HCT116 (cell line): ENCODE data around the gene TMEM178B. TPM values are rescaled to one million over a fixed set of nuclear protein-coding genes. Genes with fewer than 3 reads are reported as not detected.

Experiments
- ATAC-seq: fragments of 200-7000 bp; cut with Tn5 transposase; 2 replicates; pipeline ENCODE4 v1.9.1; 2020; ENCODE audit warnings: mild to moderate bottlenecking, moderate library complexity
- BruUV-seq: library from RNA; stranded (reverse); fragments of 400-500 nt; replicated peaks from 2 replicates; lab custom pipeline; 2021; lab: Mats Ljungman, UMichigan
- CTCF ChIA-PET: fragments of 300-600 bp; sonication (Branson Sonifier 250); formaldehyde crosslinking; loops from one replicate; lab custom pipeline; 2021; ENCODE audit warnings: antibody characterized with exemption; lab: Charles Lee
- POLR2A ChIA-PET: fragments of 300-600, 350-600 bp; sonication (Branson Sonifier 250); formaldehyde crosslinking; loops from one replicate; lab custom pipeline; 2021; ENCODE audit warnings: antibody characterized with exemption; lab: Charles Lee
- RAD21 ChIA-PET, 2 experiments: fragments of 300-600 bp; sonication (Branson Sonifier 250); formaldehyde crosslinking; loops; one replicate each; lab custom pipeline; 2023; ENCODE audit warnings: low total read pairs in 2 of 2; ENCODE audit not compliant: uncharacterized antibody in 2 of 2, unreplicated experiment in 2 of 2, low non-redundant PET in 1 of 2; lab: Charles Lee
- DNase-seq: peaks from one replicate; pipeline ENCODE4 v3.0.0-alpha.2; 2010; ENCODE audit warnings: low read depth, low spot score
- H2AFZ ChIP-seq: fragments of 200-600 bp; shearing (Covaris generic), sonication (generic); 2 replicates; pipeline ENCODE4 v1.6.1; 2017; ENCODE audit warnings: low read depth, mixed run types, mixed read lengths, antibody characterized with exemption, low read length; ENCODE audit not compliant: poor library complexity, severe bottlenecking
- H3K27ac ChIP-seq: 2 replicates; pipeline ENCODE4 v1.5.1; 2012; ENCODE audit warnings: low read depth, low read length
- H3K27me3 ChIP-seq: fragments of 200-600 bp; sonication (generic); 2 replicates; pipeline ENCODE4 v1.6.1; 2016; ENCODE audit warnings: mixed run types, low read length, mixed read lengths; ENCODE audit not compliant: insufficient read depth
- H3K36me3 ChIP-seq, 2 experiments: fragments of 200-500 bp in 1 of 2; fragments of 200-600 bp in 1 of 2; sonication (Bioruptor generic) in 1 of 2; sonication (generic) in 1 of 2; 2 replicates each; pipeline versions ENCODE4 v1.5.1 to v1.6.1; 2014 to 2016; ENCODE audit warnings: low read length in 2 of 2, inconsistent platforms in 1 of 2, mixed read lengths in 1 of 2, mixed run types in 1 of 2; ENCODE audit not compliant: insufficient read depth in 2 of 2, control insufficient read depth in 1 of 2
- H3K4me1 ChIP-seq, 2 experiments: fragments of 200-600 bp in 1 of 2; sonication (generic) in 1 of 2; 2 replicates each; pipeline versions ENCODE4 v1.5.1 to v1.6.1; 2012 to 2017; ENCODE audit warnings: low read length in 2 of 2, inconsistent platforms in 1 of 2, mild to moderate bottlenecking in 1 of 2, mixed read lengths in 1 of 2, mixed run types in 1 of 2, moderate library complexity in 1 of 2; ENCODE audit not compliant: insufficient read depth in 2 of 2, control insufficient read depth in 1 of 2
- H3K4me2 ChIP-seq: fragments of 200-600 bp; sonication (generic); 2 replicates; pipeline ENCODE4 v1.6.1; 2017; ENCODE audit warnings: mixed run types, low read length, mixed read lengths
- H3K4me3 ChIP-seq, 2 experiments: fragments of 200-600 bp in 1 of 2; sonication (generic) in 1 of 2; replicated peaks in 1 of 2; 2 replicates each; pipeline ENCODE4 v1.5.1; 2011 to 2016; ENCODE audit warnings: low read length in 2 of 2, control low read depth in 1 of 2, low read depth in 1 of 2, mild to moderate bottlenecking in 1 of 2, mixed read lengths in 1 of 2, mixed run types in 1 of 2
- H3K79me2 ChIP-seq: fragments of 200-600 bp; sonication (generic); 2 replicates; pipeline ENCODE4 v1.6.1; 2017; ENCODE audit warnings: mild to moderate bottlenecking, mixed run types, low read length, moderate library complexity, mixed read lengths; ENCODE audit not compliant: insufficient read depth
- H3K9ac ChIP-seq: fragments of 200-600 bp; sonication (generic); 2 replicates; pipeline ENCODE4 v1.6.1; 2016; ENCODE audit warnings: low read length, mixed read lengths
- H3K9me2 ChIP-seq: fragments of 200-600 bp; sonication (generic), shearing (Covaris generic); 2 replicates; pipeline ENCODE4 v1.6.1; 2017; ENCODE audit warnings: mixed run types, mild to moderate bottlenecking, moderate library complexity; ENCODE audit not compliant: insufficient read depth
- H3K9me3 ChIP-seq, 2 experiments: fragments of 200-500 bp in 1 of 2; fragments of 200-600 bp in 1 of 2; sonication (Bioruptor generic) in 1 of 2; sonication (generic) in 1 of 2; 2 replicates each; pipeline ENCODE4 v1.6.1; 2014 to 2017; ENCODE audit warnings: low read length in 2 of 2, mixed read lengths in 2 of 2, inconsistent platforms in 1 of 2, low read depth in 1 of 2, mild to moderate bottlenecking in 1 of 2, mixed run types in 1 of 2, moderate library complexity in 1 of 2; ENCODE audit not compliant: control insufficient read depth in 1 of 2, insufficient read depth in 1 of 2
- H4K20me1 ChIP-seq: fragments of 200-600 bp; sonication (generic), shearing (Covaris generic); 2 replicates; pipeline ENCODE4 v1.6.1; 2017; ENCODE audit warnings: mixed run types, mild to moderate bottlenecking, moderate library complexity; ENCODE audit not compliant: insufficient read depth
- CEBPB ChIP-seq: IDR thresholded peaks from 2 replicates; pipeline ENCODE4 v1.6.1; 2012; ENCODE audit warnings: low read depth
- ELF1 ChIP-seq: IDR thresholded peaks from 2 replicates; pipeline ENCODE4 v1.6.1; 2012; ENCODE audit warnings: low read depth, borderline replicate concordance
- JUND ChIP-seq: IDR thresholded peaks from 2 replicates; pipeline ENCODE4 v1.6.1; 2012
- POLR2A ChIP-seq: IDR thresholded peaks from 2 replicates; pipeline ENCODE4 v1.7.0; 2011; ENCODE audit warnings: borderline replicate concordance; ENCODE audit not compliant: insufficient read depth, insufficient read length; ENCODE audit errors: extremely low read depth
- SIN3A ChIP-seq: IDR thresholded peaks from 2 replicates; pipeline ENCODE4 v1.6.1; 2012; ENCODE audit warnings: low read depth
- TCF7L2 ChIP-seq: IDR thresholded peaks from 2 replicates; pipeline ENCODE4 v1.7.0; 2011; ENCODE audit warnings: borderline replicate concordance, inconsistent platforms; ENCODE audit not compliant: insufficient read depth, insufficient read length; ENCODE audit errors: extremely low read depth
- ZNF274 ChIP-seq: fragments of 200-500 bp; sonication (Bioruptor generic); IDR thresholded peaks from 2 replicates; pipeline ENCODE4 v1.6.1; 2014; ENCODE audit warnings: mild to moderate bottlenecking, low read depth, low read length, inconsistent platforms
- intact Hi-C: fragments of 100-400 bp; cut with micrococcal nuclease; formaldehyde crosslinking; loops from 2 replicates; pipeline ENCODE4 v1.10.0; 2022
- total RNA-seq: library from RNA; stranded (reverse); gene quantifications from one replicate; pipeline ENCODE4 v1.2.1, GENCODE V29; 2021; ENCODE audit not compliant: unreplicated experiment
- TF ChIP-seq, protein P1 (sequence below): IDR thresholded peaks from 2 replicates; pipeline ENCODE4 v1.6.1; 2012
- TF ChIP-seq, protein P2 (sequence below): IDR thresholded peaks from 2 replicates; pipeline ENCODE4 v1.6.1; 2011; ENCODE audit warnings: mild to moderate bottlenecking, low read length, moderate library complexity; ENCODE audit not compliant: insufficient replicate concordance; ENCODE audit errors: extremely low read depth
- TF ChIP-seq, protein P3 (sequence below): IDR thresholded peaks from 2 replicates; pipeline ENCODE4 v1.6.1; 2012

The TMEM178B gene
- total RNA-seq, 1 experiment from 2014 or later, result 0.02 TPM

DNA sequence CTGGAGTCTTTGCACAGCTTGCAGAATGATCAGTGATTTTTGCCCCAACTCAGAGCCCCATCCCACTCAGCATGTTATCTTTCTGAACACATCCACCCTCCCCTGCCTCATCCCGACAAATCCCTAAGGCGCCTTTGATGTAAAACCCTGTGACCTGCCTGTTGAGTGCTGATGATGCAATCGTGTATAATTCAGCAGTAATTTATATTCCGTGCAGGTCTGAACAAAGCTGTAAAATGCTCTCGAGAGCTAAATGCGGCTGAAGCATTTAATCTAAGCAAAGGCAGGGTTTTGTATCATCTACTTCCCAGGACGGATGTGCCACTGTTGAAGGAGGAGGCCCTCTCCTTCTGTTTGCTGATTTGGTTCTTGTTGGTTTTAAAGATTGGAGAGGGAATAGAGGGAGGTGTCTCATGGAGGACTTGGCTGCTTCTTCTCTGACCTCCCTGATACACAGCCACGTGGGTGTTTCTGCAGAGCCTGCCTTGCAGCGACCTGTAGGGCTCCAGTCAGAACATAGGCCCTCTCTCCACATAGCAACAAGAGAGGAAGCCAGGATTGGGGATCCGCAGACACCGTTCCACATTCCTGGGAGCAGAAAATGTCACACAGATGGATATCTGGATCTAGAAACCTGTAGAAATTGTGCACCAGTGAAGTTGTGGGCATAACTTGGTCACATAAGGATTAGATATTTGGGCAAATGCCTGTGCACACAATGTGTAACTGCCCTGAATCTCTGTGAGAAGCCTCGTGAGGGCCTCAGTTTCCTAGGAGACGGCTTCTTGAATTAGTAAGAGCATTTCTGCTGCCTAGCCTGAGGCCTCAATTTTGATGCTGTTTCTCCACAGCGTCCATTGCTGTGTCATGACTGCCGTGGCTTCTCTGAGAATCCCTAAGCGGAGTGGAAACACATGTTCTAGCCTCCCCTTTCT is 387.2 kb downstream of the TMEM178B start (continued):
- TF ChIP-seq, protein P1, sequence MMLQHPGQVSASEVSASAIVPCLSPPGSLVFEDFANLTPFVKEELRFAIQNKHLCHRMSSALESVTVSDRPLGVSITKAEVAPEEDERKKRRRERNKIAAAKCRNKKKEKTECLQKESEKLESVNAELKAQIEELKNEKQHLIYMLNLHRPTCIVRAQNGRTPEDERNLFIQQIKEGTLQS, result no peak
- TF ChIP-seq CEBPB, result no peak
- TF ChIP-seq, protein P2, sequence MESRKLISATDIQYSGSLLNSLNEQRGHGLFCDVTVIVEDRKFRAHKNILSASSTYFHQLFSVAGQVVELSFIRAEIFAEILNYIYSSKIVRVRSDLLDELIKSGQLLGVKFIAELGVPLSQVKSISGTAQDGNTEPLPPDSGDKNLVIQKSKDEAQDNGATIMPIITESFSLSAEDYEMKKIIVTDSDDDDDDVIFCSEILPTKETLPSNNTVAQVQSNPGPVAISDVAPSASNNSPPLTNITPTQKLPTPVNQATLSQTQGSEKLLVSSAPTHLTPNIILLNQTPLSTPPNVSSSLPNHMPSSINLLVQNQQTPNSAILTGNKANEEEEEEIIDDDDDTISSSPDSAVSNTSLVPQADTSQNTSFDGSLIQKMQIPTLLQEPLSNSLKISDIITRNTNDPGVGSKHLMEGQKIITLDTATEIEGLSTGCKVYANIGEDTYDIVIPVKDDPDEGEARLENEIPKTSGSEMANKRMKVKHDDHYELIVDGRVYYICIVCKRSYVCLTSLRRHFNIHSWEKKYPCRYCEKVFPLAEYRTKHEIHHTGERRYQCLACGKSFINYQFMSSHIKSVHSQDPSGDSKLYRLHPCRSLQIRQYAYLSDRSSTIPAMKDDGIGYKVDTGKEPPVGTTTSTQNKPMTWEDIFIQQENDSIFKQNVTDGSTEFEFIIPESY, result no peak
- TF ChIP-seq JUND, result no peak
- TF ChIP-seq TCF7L2, result no peak
- no peak for TF ChIP-seq ZNF274
- TF ChIP-seq ELF1, result no peak
- TF ChIP-seq POLR2A, result no peak

DNA sequence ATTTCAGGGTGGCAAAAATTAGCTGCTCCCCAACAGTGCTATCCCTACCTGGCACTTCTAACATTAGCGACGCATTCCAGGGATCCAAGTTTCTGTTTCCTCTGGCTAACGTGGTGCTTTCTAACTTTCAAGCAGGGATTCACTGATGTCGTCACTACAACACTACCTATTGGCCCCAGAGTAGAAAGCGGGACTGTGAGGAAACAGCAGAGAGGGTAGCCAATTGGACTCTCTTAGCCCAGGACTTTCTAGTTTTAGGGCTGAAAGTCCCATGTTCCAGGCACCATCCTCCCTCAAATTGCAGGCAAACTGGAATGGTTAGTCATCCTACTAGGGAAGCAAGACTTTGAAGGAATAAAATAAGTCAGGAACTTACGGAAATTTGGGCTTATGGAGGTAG is 388.1 kb downstream of the TMEM178B start:
- Histone ChIP-seq H3K36me3 (no peaks in the 10 kb centered on the region), H3K4me1 (no peaks in the 10 kb centered on the region), H3K9me3 (no peaks in the 10 kb centered on the region), H3K9me2 (no peaks in the 10 kb centered on the region), H3K4me3 (no peak overlapping the region), H3K27me3 (peaks cover 48% of the 10 kb centered on the region), H4K20me1 (no peaks in the 10 kb centered on the region), H3K4me2 (no peak overlapping the region), H3K9ac (no peak overlapping the region), H3K79me2 (no peaks in the 10 kb centered on the region), H2AFZ (no peak overlapping the region), H3K27ac (no peak overlapping the region)
- CTCF ChIA-PET, result no interaction called here
- DNase-seq (no peak), ATAC-seq (no peak)
- intact Hi-C loops, result no loop called here
- POLR2A ChIA-PET, result no interaction called here
- TF ChIP-seq ZNF274 (no peak), JUND (no peak), CEBPB (no peak), SIN3A (no peak)
- TF ChIP-seq, protein P3, sequence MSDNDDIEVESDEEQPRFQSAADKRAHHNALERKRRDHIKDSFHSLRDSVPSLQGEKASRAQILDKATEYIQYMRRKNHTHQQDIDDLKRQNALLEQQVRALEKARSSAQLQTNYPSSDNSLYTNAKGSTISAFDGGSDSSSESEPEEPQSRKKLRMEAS, result no peak
- RAD21 ChIA-PET, result no interaction called here
- BruUV-seq, result no TSS peak
